ENCODE data around the gene IFT80. TPM values are rescaled to one million over a fixed set of nuclear protein-coding genes. Genes with fewer than 3 reads are reported as not detected.

IFT80 gene
- total and polyA plus RNA-seq, 2 experiments from 2014 or later: 14.1 to 33.0 TPM

GRCh38 chr3:160393346-160394008, 5.5 kb downstream of the IFT80 start:
- Histone ChIP-seq H3K4me2 (no peak overlapping the region), H2AFZ (no peak overlapping the region), H3K79me2 (replicated peaks; ENCODE audit: insufficient read depth) (peaks cover 39% of the 10 kb centered on the region), H3K4me1 (ENCODE audit: insufficient read depth) (no peaks in the 10 kb centered on the region), H3F3A (replicated peaks; ENCODE audit: low read depth) (no peaks in the 10 kb centered on the region), H3K27me3 (ENCODE audit: insufficient read depth) (no peaks in the 10 kb centered on the region), H3K9me2 (ENCODE audit: insufficient read depth) (no peaks in the 10 kb centered on the region), H3K4me3 (no peak overlapping the region), H4K20me1 (replicated peaks; ENCODE audit: insufficient read depth) (no peaks in the 10 kb centered on the region; the same call in 1 of the 2 replicates), H3K27ac (ENCODE audit: low read depth) (no peak overlapping the region), H3K36me3 (ENCODE audit: insufficient read depth) (no peaks in the 10 kb centered on the region)
- no peak for DNase-seq (ENCODE audit: low spot score)
- Mint-ChIP-seq H3K27ac (no peak overlapping the region), H3K4me3 (no peak overlapping the region), H3K9me3 (no peaks in the 10 kb centered on the region), H3K36me3 (ENCODE audit: low read depth) (no peaks in the 10 kb centered on the region), H3K27me3 (ENCODE audit: insufficient read depth, low read depth, poor library complexity) (no peaks in the 10 kb centered on the region), H3K4me1 (no peaks in the 10 kb centered on the region)
- TF ChIP-seq NANOG (IDR thresholded peaks at IDR 0.05; ENCODE audit: borderline replicate concordance): no peak
- TF ChIP-seq JUNB (IDR thresholded peaks at IDR 0.05; ENCODE audit: unreplicated experiment): no peak
- TF ChIP-seq ZNF462 (CRISPR knock-in tag; IDR thresholded peaks at IDR 0.05): no peak
- no peak for TF ChIP-seq ZNF331 (CRISPR knock-in tag; IDR thresholded peaks at IDR 0.05; ENCODE audit: low read depth)
- no peak for TF ChIP-seq EZH2 (IDR thresholded peaks at IDR 0.05; ENCODE audit: low read depth, unreplicated experiment)
- no peak for TF ChIP-seq CREB1 (CRISPR knock-in tag; IDR thresholded peaks at IDR 0.05; ENCODE audit: low read depth)
- TF ChIP-seq ETS1 (IDR thresholded peaks at IDR 0.05): no peak
- no peak for TF ChIP-seq CTCF (conservative IDR thresholded peaks at IDR 0.05; ENCODE audit: low read depth in 2 of 2)
- no peak for TF ChIP-seq REST (IDR thresholded peaks at IDR 0.05; ENCODE audit: unreplicated experiment)
- TF ChIP-seq POLR2AphosphoS5 (IDR thresholded peaks at IDR 0.05; ENCODE audit: low read depth): no peak
- no peak for TF ChIP-seq STAT1 (IDR thresholded peaks at IDR 0.05; ENCODE audit: unreplicated experiment)
- no peak for ATAC-seq

Measured in GM23338 (cell line).